NB4 (cell line): ENCODE results near the gene ROBO1.

ENCODE experiments used
- DNase-seq: peaks from one replicate; pipeline ENCODE4 v3.0.0; 2010; ENCODE audit warnings: low read depth
- H3K4me3 ChIP-seq: one replicate; pipeline ENCODE4 v1.5.1; 2011; ENCODE audit warnings: mild to moderate bottlenecking, low read depth, low read length, moderate library complexity
- CTCF ChIP-seq: IDR thresholded peaks from one replicate; pipeline ENCODE4 v1.5.1; 2012; ENCODE audit warnings: low read depth, low read length
- MYC ChIP-seq: IDR thresholded peaks from 2 replicates; pipeline ENCODE4 v1.6.1; 2011; ENCODE audit warnings: low read depth, low read length
- POLR2A ChIP-seq: IDR thresholded peaks from 2 replicates; pipeline ENCODE4 v1.6.1; 2011; ENCODE audit warnings: mild to moderate bottlenecking; ENCODE audit not compliant: insufficient read length; ENCODE audit errors: extremely low read depth
- TF ChIP-seq, protein P1 (sequence below): IDR thresholded peaks from 2 replicates; pipeline ENCODE4 v1.6.1; 2011; ENCODE audit warnings: low read depth, low read length

The ROBO1 gene

GRCh38 chr3:78645628-78646310, 1122.0 kb downstream of the ROBO1 start:
- peak; percentile 63 for DNase-seq
- H3K4me3 ChIP-seq, result no peak overlapping the region
- peak; percentile 63 for TF ChIP-seq CTCF
- TF ChIP-seq, protein P1, sequence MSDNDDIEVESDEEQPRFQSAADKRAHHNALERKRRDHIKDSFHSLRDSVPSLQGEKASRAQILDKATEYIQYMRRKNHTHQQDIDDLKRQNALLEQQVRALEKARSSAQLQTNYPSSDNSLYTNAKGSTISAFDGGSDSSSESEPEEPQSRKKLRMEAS, result no peak

DNA sequence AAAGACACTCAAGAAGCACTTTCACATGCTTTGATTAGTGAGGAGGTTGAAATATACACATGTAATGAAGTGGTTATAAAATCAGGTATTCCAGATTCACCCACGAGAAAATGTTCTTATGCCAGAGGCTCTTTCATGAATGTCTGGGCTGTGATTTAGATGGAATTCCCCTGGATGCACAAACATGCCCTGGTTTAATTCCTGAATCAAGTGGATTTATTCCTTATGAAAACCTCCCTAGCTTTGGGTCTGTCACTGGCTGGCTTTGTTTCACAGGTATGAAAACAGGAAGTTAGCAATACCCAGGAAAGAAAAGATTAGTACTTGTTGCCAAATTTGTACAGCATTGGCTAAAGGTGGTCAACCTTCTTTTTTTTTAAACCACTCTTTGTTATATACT, 1123.0 kb downstream of the ROBO1 start:
- TF ChIP-seq, protein P1, result no peak
- DNase-seq, result no peak

DNA sequence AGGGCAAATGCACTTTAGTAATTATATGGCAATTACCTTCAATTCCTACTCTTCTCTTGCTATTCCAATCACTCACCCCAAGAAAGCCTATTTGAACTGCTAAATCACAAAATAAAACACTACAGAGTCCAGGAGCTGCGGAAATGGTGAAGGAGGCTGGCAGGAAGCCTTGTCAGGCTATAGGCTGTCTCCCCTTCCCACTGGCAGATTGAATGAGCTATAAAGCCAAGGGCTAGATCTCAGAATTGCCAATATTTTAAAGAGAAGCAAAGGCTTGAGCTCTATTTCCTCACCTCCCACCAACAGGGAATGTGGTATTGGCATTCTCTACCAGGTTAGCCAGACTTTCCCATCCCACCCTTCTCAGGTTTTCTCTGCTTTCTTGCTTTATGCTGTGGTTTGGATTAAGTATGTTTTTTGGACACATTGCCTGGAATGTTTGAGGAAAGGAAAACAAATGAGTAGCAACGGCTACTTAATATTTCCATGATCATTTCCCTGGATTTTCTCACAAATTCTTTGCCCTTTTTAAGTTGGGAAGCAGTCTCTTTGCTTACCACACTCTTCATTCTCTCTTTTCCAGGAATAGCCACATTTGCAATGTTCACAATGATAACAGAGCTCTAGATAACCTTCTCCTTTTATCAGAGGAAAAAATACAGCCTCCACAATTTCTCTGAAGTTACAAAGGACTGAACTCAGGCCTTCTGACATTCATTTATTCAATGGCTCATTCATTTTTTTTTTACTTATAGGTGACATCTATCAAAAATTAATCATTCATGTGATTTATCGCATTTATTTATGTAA, 1125.4 kb downstream of the ROBO1 start:
- no peak overlapping the region for H3K4me3 ChIP-seq
- no peak for DNase-seq
- TF ChIP-seq MYC, result no peak

More for the DNA sequence above, 1123.0 kb downstream of the ROBO1 start:
- H3K4me3 ChIP-seq, result no peak overlapping the region

GRCh38 chr3:78641703-78642102, 1126.1 kb downstream of the ROBO1 start:
- TF ChIP-seq, protein P1, result no peak
- TF ChIP-seq POLR2A, result no peak
- TF ChIP-seq CTCF, result no peak
- no peak for TF ChIP-seq MYC
- no peak overlapping the region for H3K4me3 ChIP-seq
- no peak for DNase-seq

DNA sequence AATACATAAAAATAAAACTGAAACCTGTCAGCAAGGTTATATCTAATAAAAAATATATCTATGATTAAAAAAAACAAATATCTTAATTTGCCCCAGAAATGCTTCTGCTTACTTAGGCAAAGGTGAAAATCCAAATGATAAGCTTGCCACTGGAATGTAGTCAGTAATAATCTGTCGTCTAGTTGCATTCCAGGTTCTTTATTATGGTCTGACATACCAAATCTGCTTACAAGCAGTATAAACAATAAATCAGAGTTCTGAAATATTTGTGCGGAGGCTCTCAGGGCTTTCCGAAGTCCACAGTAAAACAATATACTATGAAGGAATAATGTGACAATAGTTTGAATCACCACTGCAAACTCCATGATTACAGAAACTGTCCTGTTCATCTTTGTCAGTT, 1133.5 kb downstream of the ROBO1 start:
- no peak overlapping the region for H3K4me3 ChIP-seq
- DNase-seq, result no peak
- TF ChIP-seq, protein P1, result no peak
- no peak for TF ChIP-seq POLR2A
- TF ChIP-seq CTCF, result no peak
- no peak for TF ChIP-seq MYC

- DNase-seq, result no peak
- TF ChIP-seq, protein P1, result no peak
- TF ChIP-seq CTCF (no peak), MYC (no peak), POLR2A (no peak)
- H3K4me3 ChIP-seq, result no peak overlapping the region
Observed at GRCh38 chr3:78633626-78634025, 1134.2 kb downstream of the ROBO1 start.
